Stimulated activated CD8-positive, alpha-beta memory T cell treated with anti-CD3 and anti-CD28 coated beads, Interleukin-15, amount 100 ng/mL, for 48 hours (primary cell): ENCODE data around the gene PCSK6.
"Not testable (repeated sequence)": the region's sequence is repeated elsewhere in the genome, so short reads cannot be mapped to it uniquely, and the experiment has no call there.

ENCODE experiments used
- DNase-seq, 2 donors: peaks; one replicate each; pipeline ENCODE4 v3.0.0-alpha.2; 2020; ENCODE audit warnings: low read depth in 2 of 2

The PCSK6 gene

DNA sequence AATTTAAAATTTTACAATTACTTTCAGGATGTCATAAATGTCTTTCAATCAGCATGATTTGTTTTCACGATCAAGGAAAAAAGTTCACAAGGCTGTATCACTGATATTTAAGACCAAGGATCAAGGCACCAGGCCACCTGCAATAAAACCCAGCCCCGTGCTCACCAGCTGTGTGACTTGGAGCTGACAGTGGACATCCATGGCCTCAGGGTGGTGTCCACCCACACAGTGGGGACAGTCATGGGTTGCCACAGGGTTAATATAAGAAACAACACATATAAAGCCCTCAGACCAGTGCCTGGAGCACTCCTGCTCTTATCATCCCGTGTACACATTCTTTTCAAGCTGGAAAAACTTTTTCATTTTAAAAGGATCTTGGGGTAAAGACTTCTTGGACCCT lies 56.5 kb downstream of the PCSK6 start:
- no peak for DNase-seq

- DNase-seq, result no peak
These were observed 57.8 kb downstream of the PCSK6 start for GRCh38 chr15:101431748-101432147.

GRCh38 chr15:101431301-101431700 lies 58.2 kb downstream of the PCSK6 start:
- DNase-seq, result no peak

DNA sequence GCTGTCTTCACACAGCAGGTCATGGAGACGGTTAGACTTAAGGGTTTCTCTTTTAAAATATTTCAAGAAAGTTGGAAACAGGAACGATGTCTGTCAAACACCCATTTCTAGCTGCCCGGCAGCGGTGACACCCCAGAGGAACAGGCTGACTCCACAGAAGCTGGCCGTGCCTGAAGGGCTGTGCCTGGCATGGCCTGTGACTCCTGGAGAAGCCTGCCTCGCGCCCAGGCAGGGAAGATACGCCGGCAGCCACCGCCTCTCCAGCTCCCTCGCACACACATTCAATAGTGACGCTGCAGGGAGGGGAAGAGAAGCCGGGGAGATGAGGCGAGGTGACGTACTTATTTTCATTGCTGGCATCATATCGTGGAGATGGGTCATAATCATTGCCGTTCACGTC lies 59.9 kb downstream of the PCSK6 start:
- no peak for DNase-seq

GRCh38 chr15:101429191-101429590 lies 60.3 kb downstream of the PCSK6 start:
- no peak for DNase-seq

GRCh38 chr15:101428758-101429157 lies 60.7 kb downstream of the PCSK6 start:
- DNase-seq, result no peak

- DNase-seq, result no peak
These were observed 61.7 kb downstream of the PCSK6 start for GRCh38 chr15:101427606-101428487.

DNA sequence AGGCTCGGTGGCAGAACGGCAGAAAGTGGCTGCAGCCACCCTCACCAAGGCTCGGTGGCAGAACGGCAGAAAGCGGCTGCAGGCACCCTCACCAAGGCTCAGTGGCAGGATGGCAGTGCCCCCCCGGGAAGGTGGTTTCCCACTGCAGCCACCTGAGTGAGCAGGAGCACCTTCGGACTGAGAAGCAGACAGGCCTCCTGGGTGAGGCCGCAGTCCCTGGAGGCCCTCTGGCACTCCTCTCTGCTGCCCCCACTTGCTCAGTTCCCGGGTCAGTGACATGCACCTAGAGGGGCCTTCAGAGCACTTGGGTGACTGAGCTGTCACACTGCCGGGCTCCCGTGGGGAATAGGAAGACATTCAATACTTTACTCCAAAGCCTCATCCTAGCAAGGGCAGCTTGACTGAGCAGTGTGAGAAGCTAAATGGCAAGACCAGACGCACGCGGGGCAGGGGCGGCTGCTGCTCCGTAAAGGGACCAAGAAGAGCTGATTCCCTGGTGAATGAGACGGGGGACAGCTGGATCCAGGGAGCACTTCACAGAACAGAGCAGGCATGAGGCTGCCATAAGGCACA lies 62.7 kb downstream of the PCSK6 start:
- DNase-seq, result no peak

DNA sequence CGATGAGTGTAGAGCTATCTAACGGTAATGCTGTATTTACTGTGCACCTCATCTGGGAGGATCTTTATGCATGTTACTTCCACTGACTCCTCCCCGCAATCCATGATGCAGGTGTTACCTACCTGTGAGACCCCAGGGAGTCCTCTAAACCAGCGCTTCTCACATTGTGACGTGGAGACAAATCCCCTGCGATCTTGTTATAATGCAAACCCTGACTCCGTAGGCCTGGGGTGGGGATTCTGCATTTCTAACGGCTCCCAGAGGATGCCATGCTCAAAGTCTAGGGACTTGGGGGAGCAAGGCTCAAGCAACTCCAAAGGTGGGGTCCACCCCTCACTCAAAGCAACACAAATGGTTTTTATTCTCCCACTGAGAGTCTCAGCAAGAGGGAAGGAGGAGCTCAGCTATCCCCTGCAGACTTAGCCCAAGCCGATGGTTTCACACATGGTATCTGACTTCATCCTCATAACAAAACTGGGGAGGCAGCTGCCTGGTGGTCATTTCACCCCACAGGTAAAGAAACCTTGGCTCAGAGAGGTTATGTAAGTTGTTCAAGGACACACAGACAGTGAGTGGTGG lies 63.6 kb downstream of the PCSK6 start:
- no peak for DNase-seq

DNA sequence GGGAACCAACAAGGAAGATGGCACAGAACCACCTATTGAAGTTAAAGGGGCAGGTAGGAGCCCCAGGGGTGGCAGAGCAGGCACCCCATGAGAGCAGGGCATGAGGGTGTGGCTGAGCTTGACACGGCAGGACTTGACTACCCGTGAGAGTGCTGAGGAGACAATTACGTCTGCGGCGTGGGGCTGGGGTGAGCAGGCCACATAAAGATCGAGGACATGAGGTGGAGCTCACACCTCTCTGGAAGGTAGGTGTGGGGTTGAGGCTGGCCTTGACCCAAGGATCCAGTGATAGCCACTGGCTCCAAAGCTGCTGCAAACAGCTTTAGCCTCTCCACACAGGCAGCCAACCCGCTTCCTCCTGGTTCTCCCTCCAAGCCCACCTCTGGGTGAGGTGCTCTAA lies 64.5 kb downstream of the PCSK6 start:
- no peak for DNase-seq

DNA sequence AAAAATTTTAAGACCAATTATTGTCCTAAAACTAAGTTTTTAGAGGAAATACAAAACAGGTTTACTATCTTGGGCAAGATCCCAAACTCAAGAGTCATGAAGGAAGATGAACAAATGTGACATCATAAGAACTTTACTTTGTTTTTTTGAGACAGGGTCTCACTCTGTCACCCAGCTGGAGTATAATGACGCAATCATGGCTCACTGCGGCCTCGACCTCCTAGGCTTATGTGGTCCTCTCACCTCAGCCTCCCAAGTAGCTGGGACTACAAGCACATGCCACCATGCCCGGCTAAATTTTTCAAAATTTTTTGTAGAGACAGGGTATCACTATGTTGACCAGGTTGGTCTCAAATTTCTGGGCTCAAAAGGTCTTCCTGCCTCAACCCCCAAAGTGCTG lies 69.3 kb downstream of the PCSK6 start:
- no peak for DNase-seq

- DNase-seq, result not testable (repeated sequence)
These were observed 73.0 kb downstream of the PCSK6 start for GRCh38 chr15:101416475-101416874.

DNA sequence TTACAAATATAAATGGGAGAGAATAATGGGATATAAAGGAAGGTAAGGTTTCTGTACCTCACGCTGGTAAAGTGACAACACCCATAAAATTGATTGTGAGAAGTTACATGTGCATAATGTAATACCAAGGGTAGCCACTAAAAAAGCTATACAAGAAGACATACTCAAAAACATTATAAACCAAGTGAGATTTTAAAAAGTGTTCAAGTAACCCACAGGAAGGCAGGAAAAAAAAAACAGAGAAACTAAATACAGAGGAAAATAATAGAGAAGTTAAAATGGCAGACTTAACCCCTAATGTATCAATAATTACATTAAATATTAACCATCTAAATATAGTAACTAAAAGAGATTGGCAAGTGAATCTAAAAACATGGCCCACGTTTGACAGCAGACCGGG lies 76.3 kb downstream of the PCSK6 start:
- DNase-seq, result no peak

DNA sequence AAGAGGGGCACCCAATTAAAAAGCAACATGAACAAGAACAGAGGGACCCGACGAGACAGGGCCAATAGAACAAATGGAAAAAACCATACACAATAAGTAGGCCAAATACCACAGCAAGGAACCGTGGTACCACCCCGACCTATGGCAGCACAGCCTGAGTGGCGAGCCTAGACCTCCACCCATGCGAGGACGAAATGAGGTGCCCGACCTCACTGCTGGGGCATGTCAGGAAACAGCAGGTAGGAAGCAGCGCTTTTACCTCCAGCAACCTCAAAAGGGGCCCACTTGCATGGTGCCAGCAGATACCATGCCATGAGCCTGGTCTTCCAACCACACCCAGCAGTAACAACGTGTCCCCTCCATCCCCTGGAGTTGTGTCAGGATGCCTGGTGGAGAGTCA lies 77.9 kb downstream of the PCSK6 start:
- no peak for DNase-seq

- DNase-seq, result no peak
These were observed 78.4 kb downstream of the PCSK6 start for GRCh38 chr15:101411085-101411484.

DNA sequence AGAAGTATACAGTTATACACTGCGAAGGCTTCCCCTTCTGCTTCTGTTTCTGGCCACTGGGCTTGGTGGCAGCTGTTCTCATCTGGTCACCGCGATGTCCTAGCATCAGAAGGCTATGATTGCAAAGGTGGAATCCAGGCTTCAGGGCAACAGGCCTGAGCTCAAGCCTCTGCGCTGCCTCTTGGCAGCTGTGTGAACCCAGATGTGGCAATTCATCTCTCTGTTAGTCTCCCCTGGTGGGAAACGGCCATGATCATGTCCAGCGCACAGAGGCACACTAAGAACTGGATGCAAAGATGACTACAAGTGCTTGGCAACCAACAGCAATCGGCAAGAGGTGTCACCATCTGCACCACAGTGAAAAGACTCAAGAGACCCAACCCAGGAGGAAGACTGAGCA lies 78.9 kb downstream of the PCSK6 start:
- no peak for DNase-seq

GRCh38 chr15:101409621-101410020 lies 79.9 kb downstream of the PCSK6 start:
- DNase-seq, result no peak

- no peak for DNase-seq
These were observed 81.3 kb downstream of the PCSK6 start for GRCh38 chr15:101407966-101408775.

GRCh38 chr15:101407439-101407838 lies 82.1 kb downstream of the PCSK6 start:
- no peak for DNase-seq

- no peak for DNase-seq
These were observed 82.8 kb downstream of the PCSK6 start for GRCh38 chr15:101406526-101407195.

DNA sequence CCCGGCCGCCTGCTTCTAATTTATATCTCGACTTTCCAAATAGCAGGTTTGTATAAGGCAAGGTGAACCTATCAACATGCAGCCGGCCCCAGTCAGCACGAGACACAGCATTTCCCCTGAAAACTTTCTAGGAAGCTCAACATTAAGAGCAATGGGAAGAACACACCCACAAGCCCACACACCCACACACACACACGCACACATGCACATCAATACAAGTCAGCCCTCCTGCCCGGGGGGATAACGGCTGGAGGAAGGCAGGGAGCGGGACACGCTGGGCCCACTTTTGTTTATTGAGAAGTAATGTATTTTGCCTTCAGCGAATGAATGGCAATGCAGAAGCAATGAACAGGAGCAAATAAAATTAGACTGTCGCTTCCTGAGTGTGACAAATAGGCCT lies 83.5 kb downstream of the PCSK6 start:
- DNase-seq, result no peak

GRCh38 chr15:101404245-101404644 lies 85.3 kb downstream of the PCSK6 start:
- no peak for DNase-seq
